Activated T-helper 1 cell treated with anti-CD3 and anti-CD28 coated beads, Interleukin-12 subunit alpha, Interleukin-12 subunit beta, Interleukin-2, Interleukin-4 antibody, amounts not matched to agents 30 ng/mL and 10 ng/mL and 1 ng/mL, durations not matched to agents 14 hours and 24 hours and 36 hours (primary cell): ENCODE results near the gene BICRAL. TPM values are rescaled to one million over a fixed set of nuclear protein-coding genes. Genes with fewer than 3 reads are reported as not detected.

Experiments used
- DNase-seq: peaks from one replicate; pipeline ENCODE4 v3.0.0; 2021; ENCODE audit warnings: low spot score
- H3K27ac Mint-ChIP-seq: one replicate; pipeline ENCODE4 v1.8.0; 2021; ENCODE audit warnings: mild to moderate bottlenecking, mixed read lengths
- H3K27me3 Mint-ChIP-seq: one replicate; pipeline ENCODE4 v1.8.0; 2022; ENCODE audit warnings: mild to moderate bottlenecking, moderate library complexity, mixed read lengths; ENCODE audit not compliant: insufficient read depth
- H3K36me3 Mint-ChIP-seq: one replicate; pipeline ENCODE4 v1.8.0; 2021; ENCODE audit warnings: low read depth, mixed read lengths
- H3K4me1 Mint-ChIP-seq: one replicate; pipeline ENCODE4 v1.8.0; 2021; ENCODE audit warnings: low read depth, mixed read lengths
- H3K4me3 Mint-ChIP-seq: one replicate; pipeline ENCODE4 v1.8.0; 2021; ENCODE audit warnings: mild to moderate bottlenecking, moderate library complexity, mixed read lengths
- H3K9me3 Mint-ChIP-seq: one replicate; pipeline ENCODE4 v1.8.0; 2021; ENCODE audit warnings: mixed read lengths
- intact Hi-C: fragments of 100-400 bp; cut with micrococcal nuclease; formaldehyde crosslinking; loops from one replicate; pipeline ENCODE4 v1.15.1; 2024
- total RNA-seq: library from RNA; stranded (reverse); gene quantifications from 2 replicates; pipeline ENCODE4 v1.2.3, GENCODE V29; 2022

The BICRAL gene
- total RNA-seq, 1 donor from 2014 or later = 14.2 TPM

- Mint-ChIP-seq H3K27me3 (no peaks in the 10 kb centered on the region), H3K4me3 (no peak overlapping the region), H3K27ac (no peak overlapping the region), H3K36me3 (peaks cover 13% of the 10 kb centered on the region), H3K4me1 (peaks cover 19% of the 10 kb centered on the region), H3K9me3 (no peaks in the 10 kb centered on the region)
- DNase-seq = no peak
- intact Hi-C loops = no loop called here
Measured at GRCh38 chr6:42751055-42751454, 30.8 kb upstream of the BICRAL start.

- no peak for DNase-seq
- H3K27me3 Mint-ChIP-seq = no peaks in the 10 kb centered on the region
- intact Hi-C loops = no loop called here
Measured at GRCh38 chr6:42754759-42755158, 27.1 kb upstream of the BICRAL start.

GRCh38 chr6:42756722-42757121 lies 25.1 kb upstream of the BICRAL start:
- intact Hi-C loops = no loop called here
- Mint-ChIP-seq H3K36me3 (peaks cover 8% of the 10 kb centered on the region), H3K27me3 (no peaks in the 10 kb centered on the region), H3K27ac (no peak overlapping the region), H3K9me3 (no peaks in the 10 kb centered on the region), H3K4me1 (no peaks in the 10 kb centered on the region), H3K4me3 (no peak overlapping the region)
- no peak for DNase-seq

More at GRCh38 chr6:42754759-42755158, 27.1 kb upstream of the BICRAL start:
- Mint-ChIP-seq H3K9me3 (no peaks in the 10 kb centered on the region), H3K4me1 (no peaks in the 10 kb centered on the region), H3K27ac (no peak overlapping the region), H3K36me3 (peaks cover 7% of the 10 kb centered on the region), H3K4me3 (no peak overlapping the region)

GRCh38 chr6:42758756-42759430 lies 23.0 kb upstream of the BICRAL start:
- intact Hi-C loops = no loop called here
- H3K27ac Mint-ChIP-seq = no peak overlapping the region
- no peak for DNase-seq
- H3K36me3 Mint-ChIP-seq = peaks cover 5% of the 10 kb centered on the region
- H3K27me3 Mint-ChIP-seq = no peaks in the 10 kb centered on the region
- H3K4me1 Mint-ChIP-seq = no peaks in the 10 kb centered on the region
- H3K9me3 Mint-ChIP-seq = no peaks in the 10 kb centered on the region
- H3K4me3 Mint-ChIP-seq = no peak overlapping the region

GRCh38 chr6:42761287-42762067 lies 20.4 kb upstream of the BICRAL start:
- Mint-ChIP-seq H3K27ac (no peak overlapping the region), H3K4me3 (no peak overlapping the region), H3K36me3 (peaks cover 8% of the 10 kb centered on the region), H3K4me1 (no peaks in the 10 kb centered on the region), H3K27me3 (no peaks in the 10 kb centered on the region), H3K9me3 (no peaks in the 10 kb centered on the region)
- intact Hi-C loops = no loop called here
- no peak for DNase-seq

DNA sequence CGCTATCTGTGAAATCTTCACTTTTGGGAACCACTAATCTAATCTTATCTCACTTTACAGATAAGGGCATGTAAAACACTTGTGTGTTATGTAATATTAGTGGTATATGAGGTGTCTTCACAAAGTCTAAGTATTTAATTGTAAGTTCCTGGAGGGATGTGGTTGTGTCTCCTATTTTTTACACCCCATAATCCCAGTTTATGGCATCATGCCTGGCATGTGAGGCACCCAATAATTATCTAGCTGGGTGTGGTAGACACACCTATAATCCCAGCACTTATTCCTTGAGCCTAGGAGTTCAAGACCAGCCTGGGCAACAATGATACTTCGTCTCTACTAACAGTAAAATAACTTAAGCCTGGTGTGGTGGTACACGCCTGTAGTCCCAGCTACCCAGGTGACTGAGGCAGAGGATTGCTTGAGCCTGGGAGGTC lies 19.4 kb upstream of the BICRAL start:
- peaks cover 10% of the 10 kb centered on the region for H3K36me3 Mint-ChIP-seq
- no peaks in the 10 kb centered on the region for H3K9me3 Mint-ChIP-seq

DNA sequence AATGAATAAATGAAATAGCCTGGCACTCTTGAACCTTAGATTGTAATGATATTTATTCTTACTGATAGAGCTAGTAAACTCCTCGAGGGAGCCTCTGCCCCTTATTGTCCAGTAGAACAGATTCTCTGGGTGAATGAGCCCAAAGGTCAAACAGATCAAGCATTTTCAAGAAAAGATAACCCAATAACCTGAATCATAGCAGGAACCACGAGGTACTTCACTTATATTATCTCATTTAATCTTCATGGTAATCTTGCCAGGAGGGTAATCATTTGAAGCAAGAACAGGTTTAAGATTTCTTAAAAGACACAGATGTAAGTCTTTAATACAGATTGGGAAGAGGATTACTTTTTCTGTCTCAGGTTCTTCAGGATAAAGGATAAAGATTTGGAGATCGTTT lies 18.9 kb upstream of the BICRAL start:
- intact Hi-C loops = no loop called here
- DNase-seq = no peak
- no peak overlapping the region for H3K27ac Mint-ChIP-seq
- no peaks in the 10 kb centered on the region for H3K4me1 Mint-ChIP-seq
- H3K4me3 Mint-ChIP-seq = no peak overlapping the region
- peaks cover 12% of the 10 kb centered on the region for H3K36me3 Mint-ChIP-seq
- no peaks in the 10 kb centered on the region for H3K9me3 Mint-ChIP-seq
- H3K27me3 Mint-ChIP-seq = no peaks in the 10 kb centered on the region

More for the DNA sequence above, 19.4 kb upstream of the BICRAL start:
- intact Hi-C loops = no loop called here
- no peak overlapping the region for H3K27ac Mint-ChIP-seq
- H3K4me3 Mint-ChIP-seq = no peak overlapping the region
- H3K27me3 Mint-ChIP-seq = no peaks in the 10 kb centered on the region
- no peak for DNase-seq
- H3K4me1 Mint-ChIP-seq = no peaks in the 10 kb centered on the region

DNA sequence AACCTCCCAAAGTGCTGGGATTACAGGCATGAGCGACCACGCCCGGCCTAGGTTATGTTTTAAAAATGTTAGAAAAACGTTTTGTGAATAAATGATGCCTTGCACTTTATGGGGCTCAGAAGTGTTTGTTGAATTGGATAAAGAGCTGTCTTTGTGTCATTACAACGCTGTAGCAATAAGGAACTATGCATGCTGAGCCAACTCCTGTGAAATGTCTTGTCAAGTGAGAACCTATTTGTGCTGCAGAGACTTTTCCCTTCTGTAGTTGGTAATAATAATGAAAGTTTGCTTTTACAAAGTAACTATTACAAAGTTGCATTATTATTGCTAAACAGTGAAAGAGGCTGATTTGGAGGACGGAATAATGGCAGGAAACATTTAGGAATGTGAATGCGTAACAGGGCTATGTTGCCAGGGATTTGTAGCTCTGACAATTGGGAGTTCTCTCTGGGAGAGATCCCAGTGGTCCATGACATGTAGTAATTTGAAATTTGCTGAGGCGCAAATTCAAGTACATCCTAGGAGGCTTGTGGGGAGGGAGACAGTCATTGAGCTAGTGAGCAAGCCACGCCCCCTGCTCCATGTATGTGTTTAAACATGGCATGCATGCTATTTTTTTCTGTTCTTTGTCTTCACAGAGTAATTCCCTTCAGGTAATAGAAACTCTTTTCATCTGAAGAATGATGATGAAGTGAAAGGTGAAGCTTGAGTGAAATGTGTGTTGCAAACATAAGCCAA lies 16.8 kb upstream of the BICRAL start:
- Mint-ChIP-seq H3K27me3 (no peaks in the 10 kb centered on the region), H3K36me3 (peaks cover 12% of the 10 kb centered on the region), H3K4me3 (no peak overlapping the region), H3K27ac (no peak overlapping the region), H3K9me3 (no peaks in the 10 kb centered on the region), H3K4me1 (peaks cover 7% of the 10 kb centered on the region)
- intact Hi-C loops = no loop called here
- DNase-seq = no peak

GRCh38 chr6:42766163-42766670 lies 15.6 kb upstream of the BICRAL start:
- no peaks in the 10 kb centered on the region for H3K9me3 Mint-ChIP-seq
- no peaks in the 10 kb centered on the region for H3K27me3 Mint-ChIP-seq
- H3K36me3 Mint-ChIP-seq = peaks cover 14% of the 10 kb centered on the region
- intact Hi-C loops = no loop called here
- H3K27ac Mint-ChIP-seq = no peak overlapping the region
- no peak overlapping the region for H3K4me3 Mint-ChIP-seq
- DNase-seq = no peak
- peaks cover 14% of the 10 kb centered on the region for H3K4me1 Mint-ChIP-seq

GRCh38 chr6:42769051-42769450 lies 12.8 kb upstream of the BICRAL start:
- peaks cover 13% of the 10 kb centered on the region for H3K36me3 Mint-ChIP-seq
- no peak for DNase-seq
- no peak overlapping the region for H3K27ac Mint-ChIP-seq
- H3K4me3 Mint-ChIP-seq = no peak overlapping the region
- intact Hi-C loops = no loop called here
- no peaks in the 10 kb centered on the region for H3K9me3 Mint-ChIP-seq
- peaks cover 36% of the 10 kb centered on the region for H3K4me1 Mint-ChIP-seq
- H3K27me3 Mint-ChIP-seq = no peaks in the 10 kb centered on the region

- intact Hi-C loops = loop anchor here (5.0 to 10.0 kb wide), 4 partner anchors 42 to 1355 kb away; partner anchors contain the start of genes MRPL14, POLH, TMEM63B and UBR2
- H3K27ac Mint-ChIP-seq = no peak overlapping the region
- no peaks in the 10 kb centered on the region for H3K27me3 Mint-ChIP-seq
- H3K9me3 Mint-ChIP-seq = no peaks in the 10 kb centered on the region
- DNase-seq = no peak
- H3K4me3 Mint-ChIP-seq = no peak overlapping the region
- peaks cover 13% of the 10 kb centered on the region for H3K36me3 Mint-ChIP-seq
- H3K4me1 Mint-ChIP-seq = peaks cover 43% of the 10 kb centered on the region
Measured at GRCh38 chr6:42769836-42770235, 12.0 kb upstream of the BICRAL start.

GRCh38 chr6:42771741-42772100 lies 10.1 kb upstream of the BICRAL start:
- peaks cover 10% of the 10 kb centered on the region for H3K36me3 Mint-ChIP-seq
- intact Hi-C loops = loop anchor here (1.0 to 10.0 kb wide), 8 partner anchors 11 to 1353 kb away; partner anchors contain the start of genes BICRAL, CNPY3, MRPL14 and POLH
- no peak for DNase-seq

More at GRCh38 chr6:42771741-42772100, 10.1 kb upstream of the BICRAL start:
- H3K27ac Mint-ChIP-seq = peak overlapping the region; percentile 100
- H3K4me3 Mint-ChIP-seq = peak overlapping the region; percentile 74
- H3K9me3 Mint-ChIP-seq = no peaks in the 10 kb centered on the region
- no peaks in the 10 kb centered on the region for H3K27me3 Mint-ChIP-seq
- peaks cover 55% of the 10 kb centered on the region for H3K4me1 Mint-ChIP-seq
